Measurements from ENCODE around the gene ENTR1. TPM values are rescaled to one million over a fixed set of nuclear protein-coding genes. Genes with fewer than 3 reads are reported as not detected.

The ENTR1 gene
- total and polyA plus RNA-seq, 10 of the 15 experiments (the other 5 are each of a cell fraction or from before 2014, with no cell fraction given) = 8.2 to 96.4 (median 41.1) TPM

DNA sequence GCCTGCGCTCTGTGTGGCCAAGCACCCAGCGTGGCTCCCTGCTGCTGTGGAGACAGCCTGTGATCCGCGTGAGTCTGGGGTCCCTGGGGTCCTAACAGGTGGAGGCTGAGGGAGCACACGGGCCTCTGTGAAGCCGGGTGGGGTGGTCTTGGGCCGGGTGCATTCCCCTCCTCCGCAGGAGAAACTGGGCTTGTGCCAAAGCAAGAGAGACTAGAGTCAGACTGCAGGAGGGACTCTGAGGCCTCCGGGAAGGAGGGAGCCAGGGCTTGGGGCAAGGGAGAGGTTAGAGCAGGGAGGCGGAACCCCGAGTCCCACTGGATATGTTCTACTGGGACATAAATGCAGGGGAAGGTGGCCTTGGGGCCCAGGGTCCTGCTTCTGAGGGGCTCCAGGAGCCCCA lies 57.3 kb downstream of the ENTR1 start:
- ChIA-PET RAD21 (ENCODE audit: unreplicated experiment) (no interaction called here), SMC1A (ENCODE audit: uncharacterized antibody, unreplicated experiment) (no interaction called here), POLR2A (no interaction called here), CTCF (no interaction called here)
- Histone ChIP-seq H2AFZ (ENCODE audit: control insufficient read depth, low read depth, low read length) (no peak overlapping the region), H3K4me2 (ENCODE audit: control insufficient read depth, insufficient read depth) (no peak overlapping the region), H4K20me1 (ENCODE audit: control insufficient read depth, insufficient read depth) (no peaks in the 10 kb centered on the region), H3K4me1 (ENCODE audit: control insufficient read depth, insufficient read depth, low read length) (no peaks in the 10 kb centered on the region), H3K9ac (ENCODE audit: control insufficient read depth, insufficient read depth, low read length) (no peak overlapping the region), H3K4me3 (no peak overlapping the region), H3K27me3 (replicated peaks in 1 of 2; ENCODE audit: control insufficient read depth in 2 of 2, insufficient read depth in 2 of 2, low read length in 1 of 2) (no peaks in the 10 kb centered on the region), H3K9me3 (replicated peaks; ENCODE audit: control insufficient read depth, insufficient read depth, low read length) (no peaks in the 10 kb centered on the region), H3K79me2 (ENCODE audit: control insufficient read depth, insufficient read depth, low read length) (no peaks in the 10 kb centered on the region), H3K27ac (ENCODE audit: control insufficient read depth, insufficient read depth) (no peak overlapping the region), H3K36me3 (ENCODE audit: control insufficient read depth in 2 of 2, insufficient read depth in 2 of 2, low read length in 1 of 2) (no peaks in the 10 kb centered on the region)
- TF ChIP-seq SMAD1 (IDR thresholded peaks at IDR 0.05; ENCODE audit: low read depth, partially characterized antibody) (no peak), YBX1 (IDR thresholded peaks at IDR 0.05) (no peak), ZBED1 (IDR thresholded peaks at IDR 0.05; ENCODE audit: borderline replicate concordance) (no peak), NR2C1 (IDR thresholded peaks at IDR 0.05) (no peak), GABPA (IDR thresholded peaks at IDR 0.05; ENCODE audit: low read depth) (no peak), BCL11A (IDR thresholded peaks at IDR 0.05; ENCODE audit: low read depth, low read length) (no peak), ESRRA (IDR thresholded peaks at IDR 0.05; ENCODE audit: low read length) (no peak)
- TF ChIP-seq, protein P1, sequence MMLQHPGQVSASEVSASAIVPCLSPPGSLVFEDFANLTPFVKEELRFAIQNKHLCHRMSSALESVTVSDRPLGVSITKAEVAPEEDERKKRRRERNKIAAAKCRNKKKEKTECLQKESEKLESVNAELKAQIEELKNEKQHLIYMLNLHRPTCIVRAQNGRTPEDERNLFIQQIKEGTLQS (IDR thresholded peaks at IDR 0.05; ENCODE audit: borderline replicate concordance, extremely low read depth, low read depth, low read length) = no peak
- no peak for FAIRE-seq
- intact Hi-C loops (cut with micrococcal nuclease; ENCODE audit: unreplicated experiment) (no loop called here), in situ Hi-C loops (cut with MboI) (no loop called here)
- BruUV-seq (replicated peaks) = no TSS peak
- no peak for ATAC-seq
- 14% methylated on average over 11 of the region's 11 CpGs for WGBS (ENCODE audit: insufficient coverage, insufficient replicate concordance, low lambda C conversion rate, missing lambda C conversion rate)
- DNase-seq (ENCODE audit: low read depth, low spot score) = no peak

DNA sequence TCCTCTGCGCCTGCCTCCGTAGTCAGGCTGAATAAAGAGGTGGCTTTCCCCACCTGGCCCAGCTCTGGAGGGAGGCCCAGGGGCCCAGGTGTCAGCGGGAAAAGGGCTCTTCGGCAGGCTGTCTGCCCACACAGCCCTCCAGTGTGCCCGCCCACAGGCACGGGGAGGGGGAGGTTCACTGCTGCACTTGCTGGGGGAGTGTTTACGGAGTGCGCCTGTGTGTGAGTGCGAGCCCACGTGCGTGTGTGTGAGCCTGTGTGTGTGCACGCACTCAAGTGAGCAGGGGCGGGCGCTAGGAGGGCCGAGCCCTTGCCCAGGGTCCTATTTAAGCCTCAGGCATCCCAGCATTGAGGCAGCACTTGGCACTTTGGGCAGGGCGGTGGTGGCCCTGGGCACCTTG lies 57.7 kb downstream of the ENTR1 start:
- Histone ChIP-seq H3K9me3 (replicated peaks; ENCODE audit: control insufficient read depth, insufficient read depth, low read length) (no peaks in the 10 kb centered on the region), H3K36me3 (ENCODE audit: control insufficient read depth in 2 of 2, insufficient read depth in 2 of 2, low read length in 1 of 2) (no peaks in the 10 kb centered on the region), H3K79me2 (ENCODE audit: control insufficient read depth, insufficient read depth, low read length) (no peaks in the 10 kb centered on the region), H2AFZ (ENCODE audit: control insufficient read depth, low read depth, low read length) (no peak overlapping the region), H3K27ac (ENCODE audit: control insufficient read depth, insufficient read depth) (no peak overlapping the region), H4K20me1 (ENCODE audit: control insufficient read depth, insufficient read depth) (no peaks in the 10 kb centered on the region), H3K27me3 (replicated peaks in 1 of 2; ENCODE audit: control insufficient read depth in 2 of 2, insufficient read depth in 2 of 2, low read length in 1 of 2) (no peaks in the 10 kb centered on the region; a peak in 1 of 4 replicates), H3K4me2 (ENCODE audit: control insufficient read depth, insufficient read depth) (no peak overlapping the region), H3K4me3 (no peak overlapping the region), H3K9ac (ENCODE audit: control insufficient read depth, insufficient read depth, low read length) (no peak overlapping the region), H3K4me1 (ENCODE audit: control insufficient read depth, insufficient read depth, low read length) (no peaks in the 10 kb centered on the region)
- intact Hi-C loops (cut with micrococcal nuclease; ENCODE audit: unreplicated experiment) = no loop called here
- FAIRE-seq (no peak), DNase-seq (ENCODE audit: low read depth, low spot score) (no peak), ATAC-seq (no peak; the same call in 1 of the 3 replicates)
- CTCF ChIA-PET = no interaction called here
- SMC1A ChIA-PET (ENCODE audit: uncharacterized antibody, unreplicated experiment) = no interaction called here
- in situ Hi-C loops (cut with MboI) = no loop called here
- RAD21 ChIA-PET (ENCODE audit: unreplicated experiment) = no interaction called here
- no TSS peak for BruUV-seq (replicated peaks)
- WGBS (ENCODE audit: insufficient coverage, insufficient replicate concordance, low lambda C conversion rate, missing lambda C conversion rate) = 38% methylated on average over 16 of the region's 16 CpGs
- TF ChIP-seq RCOR1 (conservative IDR thresholded peaks at IDR 0.05; ENCODE audit: low read depth, low read length) = no peak
- TF ChIP-seq TCF12 (IDR thresholded peaks at IDR 0.05; ENCODE audit: low read depth, low read length) = no peak
- no peak for TF ChIP-seq SIX5 (IDR thresholded peaks at IDR 0.05; ENCODE audit: low read depth, low read length, severe bottlenecking)
- TF ChIP-seq CBX5 (IDR thresholded peaks at IDR 0.05; ENCODE audit: low read depth) = no peak
- TF ChIP-seq, protein P2, sequence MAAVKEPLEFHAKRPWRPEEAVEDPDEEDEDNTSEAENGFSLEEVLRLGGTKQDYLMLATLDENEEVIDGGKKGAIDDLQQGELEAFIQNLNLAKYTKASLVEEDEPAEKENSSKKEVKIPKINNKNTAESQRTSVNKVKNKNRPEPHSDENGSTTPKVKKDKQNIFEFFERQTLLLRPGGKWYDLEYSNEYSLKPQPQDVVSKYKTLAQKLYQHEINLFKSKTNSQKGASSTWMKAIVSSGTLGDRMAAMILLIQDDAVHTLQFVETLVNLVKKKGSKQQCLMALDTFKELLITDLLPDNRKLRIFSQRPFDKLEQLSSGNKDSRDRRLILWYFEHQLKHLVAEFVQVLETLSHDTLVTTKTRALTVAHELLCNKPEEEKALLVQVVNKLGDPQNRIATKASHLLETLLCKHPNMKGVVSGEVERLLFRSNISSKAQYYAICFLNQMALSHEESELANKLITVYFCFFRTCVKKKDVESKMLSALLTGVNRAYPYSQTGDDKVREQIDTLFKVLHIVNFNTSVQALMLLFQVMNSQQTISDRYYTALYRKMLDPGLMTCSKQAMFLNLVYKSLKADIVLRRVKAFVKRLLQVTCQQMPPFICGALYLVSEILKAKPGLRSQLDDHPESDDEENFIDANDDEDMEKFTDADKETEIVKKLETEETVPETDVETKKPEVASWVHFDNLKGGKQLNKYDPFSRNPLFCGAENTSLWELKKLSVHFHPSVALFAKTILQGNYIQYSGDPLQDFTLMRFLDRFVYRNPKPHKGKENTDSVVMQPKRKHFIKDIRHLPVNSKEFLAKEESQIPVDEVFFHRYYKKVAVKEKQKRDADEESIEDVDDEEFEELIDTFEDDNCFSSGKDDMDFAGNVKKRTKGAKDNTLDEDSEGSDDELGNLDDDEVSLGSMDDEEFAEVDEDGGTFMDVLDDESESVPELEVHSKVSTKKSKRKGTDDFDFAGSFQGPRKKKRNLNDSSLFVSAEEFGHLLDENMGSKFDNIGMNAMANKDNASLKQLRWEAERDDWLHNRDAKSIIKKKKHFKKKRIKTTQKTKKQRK (IDR thresholded peaks at IDR 0.05; ENCODE audit: low read depth, low read length) = no peak
- no peak for TF ChIP-seq POLR2AphosphoS5 (IDR thresholded peaks at IDR 0.05; ENCODE audit: low read length)
- TF ChIP-seq ESRRA (IDR thresholded peaks at IDR 0.05; ENCODE audit: low read length) = no peak
- POLR2A ChIA-PET = no interaction called here

Data from GM12878 (cell line).